Immature natural killer cell (primary cell): ENCODE results near the gene ARHGAP8. TPM values are rescaled to one million over a fixed set of nuclear protein-coding genes. Genes with fewer than 3 reads are reported as not detected.
"Not testable (repeated sequence)": the region's sequence is repeated elsewhere in the genome, so short reads cannot be mapped to it uniquely, and the experiment has no call there.

ENCODE experiments used
- DNase-seq, 3 donors: peaks; one replicate each; pipeline ENCODE4 v3.0.0; 2022; ENCODE audit warnings: mixed read lengths in 1 of 3
- H3K27ac Mint-ChIP-seq, 6 donors: one replicate each; pipeline ENCODE4 v1.8.0; 2020; ENCODE audit warnings: mixed read lengths in 6 of 6, mild to moderate bottlenecking in 5 of 6, inconsistent platforms in 4 of 6, moderate library complexity in 3 of 6
- H3K27me3 Mint-ChIP-seq, 3 donors: one replicate each; pipeline ENCODE4 v1.8.0; 2020 to 2021; ENCODE audit warnings: low read depth in 3 of 3, mild to moderate bottlenecking in 3 of 3, mixed read lengths in 3 of 3, moderate library complexity in 3 of 3, inconsistent platforms in 1 of 3
- H3K36me3 Mint-ChIP-seq, 3 donors: one replicate each; pipeline ENCODE4 v1.8.0; 2020; ENCODE audit warnings: mixed read lengths in 3 of 3, inconsistent platforms in 2 of 3, mild to moderate bottlenecking in 2 of 3
- H3K4me1 Mint-ChIP-seq, 2 donors: one replicate each; pipeline ENCODE4 v1.8.0; 2020; ENCODE audit warnings: inconsistent platforms in 2 of 2, mild to moderate bottlenecking in 2 of 2, mixed read lengths in 2 of 2, moderate library complexity in 1 of 2
- H3K4me3 Mint-ChIP-seq, 5 donors: one replicate each; pipeline ENCODE4 v1.8.0; 2020; ENCODE audit warnings: mild to moderate bottlenecking in 5 of 5, mixed read lengths in 5 of 5, inconsistent platforms in 3 of 5, moderate library complexity in 3 of 5
- H3K9me3 Mint-ChIP-seq, 6 donors: one replicate each; pipeline ENCODE4 v1.8.0; 2020; ENCODE audit warnings: mild to moderate bottlenecking in 6 of 6, mixed read lengths in 6 of 6, inconsistent platforms in 4 of 6, moderate library complexity in 3 of 6
- polyA plus RNA-seq, 3 donors: library from polyadenylated mRNA; unstranded; fragments of 300-500 nt; fragmentation: Illumina TruSeq; gene quantifications; one replicate each; pipeline ENCODE4 v1.2.3, GENCODE V29; 2021

The ARHGAP8 gene
- polyA plus RNA-seq, 3 donors from 2014 or later = 0.60 to 2.0 TPM; not detected in 1

GRCh38 chr22:44847892-44848291, 95.5 kb downstream of the ARHGAP8 start:
- H3K4me1 Mint-ChIP-seq = no peaks in the 10 kb centered on the region
- DNase-seq = no peak
- H3K9me3 Mint-ChIP-seq = peaks cover 0 to 12% (median 6%) of the 10 kb centered on the region in 6 donors
- peaks cover 0 to 11% (median 5%) of the 10 kb centered on the region in 3 donors for H3K36me3 Mint-ChIP-seq
- H3K27me3 Mint-ChIP-seq = peaks cover 0 to 5% (median 2%) of the 10 kb centered on the region in 3 donors
- H3K27ac Mint-ChIP-seq = no peak overlapping the region
- no peak overlapping the region for H3K4me3 Mint-ChIP-seq

DNA sequence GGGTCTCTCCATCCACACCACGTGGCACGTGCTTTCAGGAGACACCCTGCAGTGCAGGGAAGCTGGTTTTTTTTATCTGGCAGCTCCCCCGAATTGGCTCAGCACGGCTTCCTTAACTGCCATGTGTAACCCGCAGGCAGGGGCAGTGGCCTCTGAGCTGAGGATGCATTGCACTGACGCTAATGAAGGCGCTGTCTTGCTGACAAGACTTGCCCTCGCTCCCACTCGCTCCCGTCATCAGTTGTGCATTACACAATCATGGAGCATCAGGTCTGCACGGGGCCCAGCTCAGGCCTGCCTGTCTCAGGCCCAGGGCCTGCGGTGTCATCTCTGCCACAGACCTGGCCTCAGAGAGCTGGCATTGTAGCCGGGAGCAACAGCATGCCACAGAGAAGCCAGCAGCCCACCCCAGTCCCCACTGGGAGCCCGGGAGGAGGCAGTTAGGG, 95.9 kb downstream of the ARHGAP8 start:
- peaks cover 0 to 12% (median 6%) of the 10 kb centered on the region in 6 donors for H3K9me3 Mint-ChIP-seq
- H3K36me3 Mint-ChIP-seq = peaks cover 0 to 14% (median 5%) of the 10 kb centered on the region in 3 donors
- no peak for DNase-seq
- no peak overlapping the region for H3K27ac Mint-ChIP-seq
- H3K4me1 Mint-ChIP-seq = no peaks in the 10 kb centered on the region
- H3K4me3 Mint-ChIP-seq = no peak overlapping the region
- peaks cover 0 to 5% (median 2%) of the 10 kb centered on the region in 3 donors for H3K27me3 Mint-ChIP-seq

GRCh38 chr22:44848791-44849420, 96.5 kb downstream of the ARHGAP8 start:
- Mint-ChIP-seq H3K27me3 (peaks cover 0 to 5% (median 2%) of the 10 kb centered on the region in 3 donors), H3K36me3 (peaks cover 0 to 17% (median 5%) of the 10 kb centered on the region in 3 donors)

GRCh38 chr22:44850946-44851345, 98.6 kb downstream of the ARHGAP8 start:
- H3K36me3 Mint-ChIP-seq = peaks cover 0 to 8% (median 0%) of the 10 kb centered on the region in 3 donors
- DNase-seq = no peak
- no peak overlapping the region for H3K4me3 Mint-ChIP-seq
- no peak overlapping the region for H3K27ac Mint-ChIP-seq
- no peaks in the 10 kb centered on the region for H3K4me1 Mint-ChIP-seq
- H3K27me3 Mint-ChIP-seq = peaks cover 0 to 3% (median 2%) of the 10 kb centered on the region in 3 donors
- H3K9me3 Mint-ChIP-seq = no peaks in the 10 kb centered on the region

More at GRCh38 chr22:44848791-44849420, 96.5 kb downstream of the ARHGAP8 start:
- Mint-ChIP-seq H3K27ac (no peak overlapping the region), H3K4me3 (no peak overlapping the region), H3K9me3 (peaks cover 0 to 12% (median 6%) of the 10 kb centered on the region in 6 donors), H3K4me1 (no peaks in the 10 kb centered on the region)
- DNase-seq = no peak

- H3K36me3 Mint-ChIP-seq = not testable (repeated sequence)
Observed at GRCh38 chr22:44854641-44855040, 102.3 kb downstream of the ARHGAP8 start.

DNA sequence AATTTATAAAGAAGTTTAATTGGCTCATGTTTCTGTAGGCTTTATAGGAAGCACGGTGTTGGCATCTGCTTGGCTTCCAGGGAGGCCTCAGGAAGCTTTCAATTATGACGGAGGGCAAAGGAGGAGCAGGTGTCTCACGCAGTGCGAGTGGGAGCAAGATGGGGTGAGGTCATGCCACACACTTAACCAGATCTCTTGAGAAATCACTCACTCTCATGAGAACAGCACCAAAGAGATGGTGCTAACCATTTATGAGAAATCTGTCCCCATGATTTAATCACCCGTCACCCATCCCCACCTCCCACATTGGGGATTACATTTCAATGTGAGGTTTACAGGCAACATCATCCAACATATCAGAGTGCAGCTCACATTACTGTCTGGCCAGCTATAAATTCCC, 103.5 kb downstream of the ARHGAP8 start:
- no peak overlapping the region for H3K27ac Mint-ChIP-seq
- H3K4me1 Mint-ChIP-seq = no peaks in the 10 kb centered on the region
- no peaks in the 10 kb centered on the region for H3K9me3 Mint-ChIP-seq
- peaks cover 0 to 6% (median 3%) of the 10 kb centered on the region in 3 donors for H3K27me3 Mint-ChIP-seq
- H3K4me3 Mint-ChIP-seq = no peak overlapping the region
- H3K36me3 Mint-ChIP-seq = peaks cover 0 to 6% (median 4%) of the 10 kb centered on the region in 3 donors
- DNase-seq = no peak

More at GRCh38 chr22:44854641-44855040, 102.3 kb downstream of the ARHGAP8 start:
- not testable (repeated sequence) for H3K27me3 Mint-ChIP-seq, H3K9me3 Mint-ChIP-seq, H3K27ac Mint-ChIP-seq, H3K4me3 Mint-ChIP-seq, H3K4me1 Mint-ChIP-seq, DNase-seq

DNA sequence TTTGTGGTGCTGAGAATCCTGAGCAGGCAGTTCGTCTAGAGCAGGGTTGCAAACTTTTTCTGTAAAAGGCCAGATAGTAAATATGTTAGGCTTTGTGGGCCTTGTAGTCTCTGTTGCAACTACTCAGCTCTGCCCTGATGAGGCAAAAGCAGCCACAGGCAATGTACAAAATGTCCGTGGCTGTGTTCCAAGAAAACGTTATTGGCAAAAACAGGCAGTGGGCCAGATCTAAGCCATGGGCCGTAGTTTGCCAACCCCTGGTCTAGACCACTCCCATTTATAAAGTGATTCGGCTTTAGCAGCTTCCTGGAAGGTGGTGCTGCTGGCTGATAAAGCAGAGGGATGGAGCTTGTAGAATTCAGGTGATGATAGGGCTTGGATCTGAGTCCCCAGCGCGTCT, 106.4 kb downstream of the ARHGAP8 start:
- not testable (repeated sequence) for DNase-seq, H3K4me3 Mint-ChIP-seq, H3K27ac Mint-ChIP-seq, H3K27me3 Mint-ChIP-seq, H3K36me3 Mint-ChIP-seq, H3K4me1 Mint-ChIP-seq, H3K9me3 Mint-ChIP-seq

- no peak for DNase-seq
- no peak overlapping the region for H3K4me3 Mint-ChIP-seq
- H3K9me3 Mint-ChIP-seq = no peaks in the 10 kb centered on the region
- no peak overlapping the region for H3K27ac Mint-ChIP-seq
- H3K36me3 Mint-ChIP-seq = peaks cover 0 to 5% (median 4%) of the 10 kb centered on the region in 3 donors
- no peaks in the 10 kb centered on the region for H3K4me1 Mint-ChIP-seq
- H3K27me3 Mint-ChIP-seq = peaks cover 0 to 4% (median 3%) of the 10 kb centered on the region in 3 donors
Observed at GRCh38 chr22:44859641-44860040, 107.3 kb downstream of the ARHGAP8 start.

- Mint-ChIP-seq H3K9me3 (no peaks in the 10 kb centered on the region), H3K27ac (no peak overlapping the region), H3K4me3 (no peak overlapping the region), H3K36me3 (peaks cover 0 to 5% (median 4%) of the 10 kb centered on the region in 3 donors), H3K4me1 (no peaks in the 10 kb centered on the region), H3K27me3 (peaks cover 0 to 5% (median 4%) of the 10 kb centered on the region in 3 donors)
- DNase-seq = no peak
Observed at GRCh38 chr22:44860311-44860710, 107.9 kb downstream of the ARHGAP8 start.

DNA sequence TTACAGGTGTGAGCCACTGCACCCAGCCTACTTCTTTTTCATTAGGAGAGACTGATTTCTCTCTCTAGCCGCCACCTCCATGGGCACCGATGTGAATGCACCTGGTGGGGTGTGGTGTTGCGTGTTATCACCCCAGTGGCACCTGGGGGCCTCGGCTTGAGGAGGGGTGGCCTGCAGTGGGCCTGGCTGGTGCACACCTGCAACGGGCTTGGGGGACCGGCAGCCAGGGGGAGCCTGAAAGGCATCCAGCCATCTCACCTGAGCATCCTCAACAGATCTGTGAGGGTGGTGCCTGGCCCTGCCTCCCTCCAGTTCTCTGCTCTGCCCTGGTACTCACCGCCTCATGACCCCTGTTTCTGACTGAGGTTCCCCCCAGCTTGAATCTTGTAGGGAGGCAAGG, 108.9 kb downstream of the ARHGAP8 start:
- no peak overlapping the region for H3K4me3 Mint-ChIP-seq
- H3K36me3 Mint-ChIP-seq = peaks cover 0 to 5% (median 4%) of the 10 kb centered on the region in 3 donors
- H3K4me1 Mint-ChIP-seq = no peaks in the 10 kb centered on the region
- no peak overlapping the region for H3K27ac Mint-ChIP-seq
- H3K27me3 Mint-ChIP-seq = peaks cover 0 to 5% (median 4%) of the 10 kb centered on the region in 3 donors
- no peaks in the 10 kb centered on the region for H3K9me3 Mint-ChIP-seq
- DNase-seq = no peak

DNA sequence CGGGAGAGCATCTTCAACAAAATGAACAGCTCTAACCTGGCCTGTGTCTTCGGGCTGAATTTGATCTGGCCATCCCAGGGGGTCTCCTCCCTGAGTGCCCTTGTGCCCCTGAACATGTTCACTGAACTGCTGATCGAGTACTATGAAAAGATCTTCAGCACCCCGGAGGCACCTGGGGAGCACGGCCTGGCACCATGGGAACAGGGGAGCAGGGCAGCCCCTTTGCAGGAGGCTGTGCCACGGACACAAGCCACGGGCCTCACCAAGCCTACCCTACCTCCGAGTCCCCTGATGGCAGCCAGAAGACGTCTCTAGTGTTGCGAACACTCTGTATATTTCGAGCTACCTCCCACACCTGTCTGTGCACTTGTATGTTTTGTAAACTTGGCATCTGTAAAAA, 109.9 kb downstream of the ARHGAP8 start:
- Mint-ChIP-seq H3K4me1 (no peaks in the 10 kb centered on the region), H3K27ac (no peak overlapping the region), H3K36me3 (peaks cover 0 to 5% (median 3%) of the 10 kb centered on the region in 3 donors), H3K27me3 (peaks cover 0 to 4% (median 3%) of the 10 kb centered on the region in 3 donors), H3K4me3 (no peak overlapping the region), H3K9me3 (no peaks in the 10 kb centered on the region)
- no peak for DNase-seq

DNA sequence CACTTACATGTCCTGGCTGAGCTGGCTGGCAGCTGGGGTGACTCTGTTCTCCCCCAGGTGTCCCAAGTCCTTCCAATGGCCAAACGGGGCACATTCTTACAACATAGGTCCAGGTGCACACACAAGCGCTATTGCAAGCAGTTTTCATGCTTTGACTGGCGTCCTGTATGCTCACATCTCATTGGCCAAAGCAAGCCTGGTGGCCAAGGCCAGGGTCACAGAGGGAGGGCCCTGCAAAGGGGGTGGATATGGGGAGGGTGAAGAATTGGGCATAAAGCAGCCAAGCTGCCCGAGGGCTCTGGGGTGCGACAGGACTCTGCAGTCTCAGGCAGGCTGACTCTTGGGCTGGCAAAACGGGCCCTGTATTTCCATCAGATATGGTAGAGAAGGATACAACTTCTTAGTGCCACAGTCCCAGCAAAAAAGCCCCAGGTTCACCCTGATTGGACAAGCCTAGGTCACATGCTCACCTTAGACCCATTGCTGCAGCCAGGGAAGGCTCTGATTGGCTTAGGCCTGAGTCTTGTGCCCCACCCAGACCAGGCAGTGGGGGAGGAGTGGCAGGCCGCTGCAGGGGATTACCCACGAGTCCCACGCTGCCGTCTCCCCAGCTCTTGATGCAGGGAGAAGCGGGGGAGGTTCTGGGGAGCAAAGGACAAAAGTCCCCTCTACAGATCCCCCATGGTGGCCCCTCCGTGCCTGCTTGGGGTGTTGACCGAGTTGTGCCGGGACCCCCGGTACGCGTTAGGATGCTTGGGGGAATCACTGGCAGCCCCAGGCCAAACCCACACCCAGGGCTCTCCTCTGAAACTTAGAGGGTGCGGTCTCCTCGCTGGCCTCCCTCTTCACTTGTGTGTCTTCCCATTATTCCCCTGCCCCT, 110.8 kb downstream of the ARHGAP8 start:
- no peak overlapping the region for H3K27ac Mint-ChIP-seq

DNA sequence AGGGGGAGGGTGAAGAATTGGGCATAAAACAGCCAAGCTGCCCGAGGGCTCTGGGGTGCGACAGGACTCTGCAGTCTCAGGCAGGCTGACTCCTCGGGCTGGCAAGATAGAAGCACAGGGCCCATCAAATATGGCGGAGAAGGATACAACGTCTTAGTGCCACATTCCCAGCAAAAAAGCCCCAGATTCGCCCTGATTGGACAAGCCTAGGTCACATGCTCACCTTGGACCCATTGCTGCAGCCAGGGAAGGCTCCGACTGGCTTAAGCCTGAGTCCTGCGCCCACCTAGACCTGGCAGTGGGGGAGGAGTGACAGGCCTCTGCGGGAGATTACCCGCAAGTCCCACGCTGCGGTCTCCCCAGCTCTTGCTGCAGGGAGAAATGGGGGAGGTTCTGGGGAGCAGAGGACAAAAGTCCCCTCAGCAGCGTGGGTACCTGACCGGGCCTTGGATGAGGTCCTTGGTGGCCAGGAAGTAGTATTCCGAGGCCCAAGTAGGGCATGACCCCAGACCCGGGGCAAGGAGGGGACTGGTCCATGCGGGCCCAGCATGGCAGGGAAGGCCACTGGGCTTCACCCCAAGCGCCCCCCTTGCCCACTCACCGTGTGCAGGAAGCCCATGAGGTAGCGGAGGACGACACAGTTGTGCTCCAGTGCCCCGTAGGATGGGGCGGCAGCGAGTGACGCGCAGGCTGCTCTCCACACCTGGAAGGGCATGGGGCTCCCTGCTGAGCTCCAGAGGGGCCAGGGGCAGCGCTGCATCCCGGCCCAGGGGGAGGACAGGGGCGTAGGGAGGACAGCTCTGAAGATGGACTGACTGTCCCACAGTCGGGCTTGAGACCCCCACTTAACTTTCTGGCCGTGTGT, 113.0 kb downstream of the ARHGAP8 start:
- Mint-ChIP-seq H3K4me3 (no peak overlapping the region), H3K36me3 (peaks cover 0 to 5% (median 0%) of the 10 kb centered on the region in 3 donors), H3K27me3 (peaks cover 0 to 5% (median 2%) of the 10 kb centered on the region in 3 donors), H3K27ac (no peak overlapping the region), H3K4me1 (no peaks in the 10 kb centered on the region), H3K9me3 (no peaks in the 10 kb centered on the region)
- DNase-seq = no peak

More for the DNA sequence above, 110.8 kb downstream of the ARHGAP8 start:
- Mint-ChIP-seq H3K4me1 (no peaks in the 10 kb centered on the region), H3K9me3 (no peaks in the 10 kb centered on the region), H3K27me3 (peaks cover 0 to 5% (median 2%) of the 10 kb centered on the region in 3 donors), H3K36me3 (peaks cover 0 to 5% (median 0%) of the 10 kb centered on the region in 3 donors), H3K4me3 (no peak overlapping the region)
- no peak for DNase-seq
